Peyer's patch (tissue), 4 donors: ENCODE measurements around the gene ZNF83. TPM values are rescaled to one million over a fixed set of nuclear protein-coding genes. Genes with fewer than 3 reads are reported as not detected.

Experiments used
- DNase-seq, 3 donors: peaks; one replicate each; pipeline ENCODE4 v3.0.0-alpha.2; 2017 to 2019
- H3K27ac ChIP-seq, 4 donors: fragments of 200-600 bp; sonication (generic); one replicate each; pipeline ENCODE4 v1.5.1; 2016 to 2019
- H3K27me3 ChIP-seq, 2 donors: fragments of 200-600 bp; sonication (generic); one replicate each; pipeline ENCODE4 v1.5.1; 2019
- H3K36me3 ChIP-seq, 3 donors: fragments of 200-600 bp; sonication (generic); one replicate each; pipeline ENCODE4 v1.5.1; 2016 to 2019
- H3K4me1 ChIP-seq, 4 donors: fragments of 200-600 bp; sonication (generic); one replicate each; pipeline ENCODE4 v1.5.1; 2016 to 2019
- H3K4me3 ChIP-seq, 4 donors: fragments of 200-600 bp; sonication (generic); 1 replicate in 3 of 4; 2 replicates in 1 of 4; pipeline ENCODE4 v1.5.1; 2016 to 2019; ENCODE audit warnings: mild to moderate bottlenecking in 1 of 4
- H3K9me3 ChIP-seq, 4 donors: fragments of 200-600 bp; sonication (generic); one replicate each; pipeline ENCODE4 v1.5.1; 2016 to 2019; ENCODE audit warnings: mild to moderate bottlenecking in 1 of 4
- POLR2A ChIP-seq, 2 donors: fragments of 450-650 bp; IDR thresholded peaks; one replicate each; pipeline ENCODE4 v1.5.1; 2017; ENCODE audit warnings: antibody characterized with exemption in 2 of 2, mild to moderate bottlenecking in 2 of 2, moderate library complexity in 2 of 2
- total RNA-seq, 4 donors: library from RNA; depleted of rRNA; stranded (reverse); fragments of >200 nt; gene quantifications; one replicate each; pipeline ENCODE4 v1.1.0, GENCODE V29; 2016
- TF ChIP-seq, protein P1 (sequence below), 6 experiments: fragments of 450-650 bp in 4 of 6; fragments of 200-600 bp in 2 of 6; sonication (generic) in 1 of 6; IDR thresholded peaks; one replicate each; pipeline ENCODE4 v1.5.1; 2017 to 2019; ENCODE audit warnings: antibody characterized with exemption in 6 of 6, mild to moderate bottlenecking in 3 of 6, moderate library complexity in 1 of 6

The ZNF83 gene
- total RNA-seq, 4 donors from 2014 or later = 26.6 to 96.6 (median 38.6) TPM

DNA sequence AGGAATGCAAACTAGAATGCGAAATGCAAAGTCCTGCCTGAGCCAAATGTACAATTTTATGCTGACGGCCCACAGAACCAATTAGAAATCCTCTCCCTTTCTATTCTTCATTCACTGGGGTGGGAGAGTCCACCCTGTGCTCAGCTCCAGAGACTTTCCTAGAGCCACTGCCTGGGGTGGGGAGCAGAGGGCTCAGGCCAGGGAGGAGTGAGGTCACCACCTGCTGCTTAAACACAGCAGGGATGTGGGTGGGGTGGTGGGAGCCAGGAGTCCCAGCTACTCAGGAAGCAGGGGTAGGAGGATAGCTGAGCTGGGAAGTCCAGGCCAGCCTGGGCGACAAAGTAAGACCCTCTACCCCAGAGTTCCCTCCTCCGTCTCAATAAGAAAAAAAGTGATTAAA, 26.9 kb upstream of the ZNF83 start:
- no peaks in the 10 kb centered on the region for H3K4me1 ChIP-seq
- no peak for TF ChIP-seq POLR2A (IDR thresholded peaks at IDR 0.05)
- TF ChIP-seq, protein P1, sequence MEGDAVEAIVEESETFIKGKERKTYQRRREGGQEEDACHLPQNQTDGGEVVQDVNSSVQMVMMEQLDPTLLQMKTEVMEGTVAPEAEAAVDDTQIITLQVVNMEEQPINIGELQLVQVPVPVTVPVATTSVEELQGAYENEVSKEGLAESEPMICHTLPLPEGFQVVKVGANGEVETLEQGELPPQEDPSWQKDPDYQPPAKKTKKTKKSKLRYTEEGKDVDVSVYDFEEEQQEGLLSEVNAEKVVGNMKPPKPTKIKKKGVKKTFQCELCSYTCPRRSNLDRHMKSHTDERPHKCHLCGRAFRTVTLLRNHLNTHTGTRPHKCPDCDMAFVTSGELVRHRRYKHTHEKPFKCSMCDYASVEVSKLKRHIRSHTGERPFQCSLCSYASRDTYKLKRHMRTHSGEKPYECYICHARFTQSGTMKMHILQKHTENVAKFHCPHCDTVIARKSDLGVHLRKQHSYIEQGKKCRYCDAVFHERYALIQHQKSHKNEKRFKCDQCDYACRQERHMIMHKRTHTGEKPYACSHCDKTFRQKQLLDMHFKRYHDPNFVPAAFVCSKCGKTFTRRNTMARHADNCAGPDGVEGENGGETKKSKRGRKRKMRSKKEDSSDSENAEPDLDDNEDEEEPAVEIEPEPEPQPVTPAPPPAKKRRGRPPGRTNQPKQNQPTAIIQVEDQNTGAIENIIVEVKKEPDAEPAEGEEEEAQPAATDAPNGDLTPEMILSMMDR (IDR thresholded peaks at IDR 0.05) = no peak
- H3K27ac ChIP-seq = no peak overlapping the region
- H3K27me3 ChIP-seq = no peaks in the 10 kb centered on the region
- H3K4me3 ChIP-seq = no peak overlapping the region
- no peaks in the 10 kb centered on the region for H3K36me3 ChIP-seq
- DNase-seq = no peak
- H3K9me3 ChIP-seq = no peaks in the 10 kb centered on the region

- Histone ChIP-seq H3K4me1 (no peaks in the 10 kb centered on the region), H3K4me3 (no peak overlapping the region), H3K27me3 (no peaks in the 10 kb centered on the region), H3K36me3 (no peaks in the 10 kb centered on the region), H3K9me3 (no peaks in the 10 kb centered on the region), H3K27ac (no peak overlapping the region)
- TF ChIP-seq, protein P1 (IDR thresholded peaks at IDR 0.05) = no peak
- no peak for TF ChIP-seq POLR2A (IDR thresholded peaks at IDR 0.05)
- DNase-seq = no peak
Measured at GRCh38 chr19:52664461-52664860, 26.3 kb upstream of the ZNF83 start.

DNA sequence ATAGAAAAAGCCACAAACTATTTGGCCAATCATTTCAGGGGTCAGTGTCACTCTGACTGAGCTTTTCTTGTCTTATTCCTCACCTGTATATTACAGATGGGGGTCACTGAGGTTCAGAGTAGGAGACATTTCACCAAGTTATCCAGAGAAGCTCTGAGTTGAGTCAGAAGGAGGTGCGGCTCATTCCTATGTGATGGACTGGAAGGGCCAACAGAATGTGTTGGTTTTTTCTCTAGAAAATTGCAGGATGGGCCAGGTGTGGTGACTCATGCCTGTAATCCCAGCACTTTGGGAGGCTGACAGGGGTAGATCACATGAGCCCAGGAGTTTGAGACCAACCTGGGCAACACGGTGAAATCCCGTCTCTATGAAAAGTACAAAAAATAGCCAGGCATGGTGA, 24.5 kb upstream of the ZNF83 start:
- no peaks in the 10 kb centered on the region for H3K4me1 ChIP-seq
- no peak for DNase-seq
- H3K27ac ChIP-seq = no peak overlapping the region
- H3K27me3 ChIP-seq = no peaks in the 10 kb centered on the region
- TF ChIP-seq, protein P1 (IDR thresholded peaks at IDR 0.05) = no peak
- no peak for TF ChIP-seq POLR2A (IDR thresholded peaks at IDR 0.05)
- no peaks in the 10 kb centered on the region for H3K9me3 ChIP-seq
- peaks cover 0 to 5% (median 0%) of the 10 kb centered on the region in 3 donors for H3K36me3 ChIP-seq
- H3K4me3 ChIP-seq = no peak overlapping the region

- Histone ChIP-seq H3K9me3 (no peaks in the 10 kb centered on the region), H3K27ac (no peak overlapping the region), H3K4me3 (no peak overlapping the region), H3K36me3 (peaks cover 0 to 5% (median 0%) of the 10 kb centered on the region in 3 donors), H3K4me1 (no peaks in the 10 kb centered on the region), H3K27me3 (no peaks in the 10 kb centered on the region)
- no peak for DNase-seq
- no peak for TF ChIP-seq POLR2A (IDR thresholded peaks at IDR 0.05)
- TF ChIP-seq, protein P1 (IDR thresholded peaks at IDR 0.05) = no peak
Measured at GRCh38 chr19:52660981-52661380, 22.8 kb upstream of the ZNF83 start.

DNA sequence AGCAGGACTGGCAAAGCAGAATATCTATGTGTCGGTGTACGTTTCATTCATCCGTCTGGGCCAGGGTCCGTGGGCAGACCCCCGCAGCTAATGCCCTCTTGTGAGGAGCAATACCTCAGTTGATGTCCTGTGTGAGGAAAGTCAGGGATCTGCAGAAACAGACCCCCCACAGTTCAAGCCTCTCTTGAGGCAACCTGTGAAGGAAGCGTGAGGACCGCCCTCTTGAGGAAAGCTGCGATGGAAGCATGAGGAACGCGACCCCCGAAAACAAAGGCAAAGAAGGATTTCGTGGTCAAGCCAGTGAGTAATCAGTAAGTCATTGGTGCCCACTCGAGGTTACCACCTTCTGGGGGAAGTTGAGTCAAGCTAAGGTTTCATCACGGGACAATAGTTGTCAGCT, 20.9 kb upstream of the ZNF83 start:
- Histone ChIP-seq H3K27ac (no peak overlapping the region), H3K9me3 (no peaks in the 10 kb centered on the region), H3K4me3 (no peak overlapping the region), H3K36me3 (peaks cover 0 to 21% (median 0%) of the 10 kb centered on the region in 3 donors), H3K27me3 (no peaks in the 10 kb centered on the region), H3K4me1 (no peaks in the 10 kb centered on the region)
- TF ChIP-seq POLR2A (IDR thresholded peaks at IDR 0.05) = no peak
- TF ChIP-seq, protein P1 (IDR thresholded peaks at IDR 0.05) = no peak
- DNase-seq = no peak

DNA sequence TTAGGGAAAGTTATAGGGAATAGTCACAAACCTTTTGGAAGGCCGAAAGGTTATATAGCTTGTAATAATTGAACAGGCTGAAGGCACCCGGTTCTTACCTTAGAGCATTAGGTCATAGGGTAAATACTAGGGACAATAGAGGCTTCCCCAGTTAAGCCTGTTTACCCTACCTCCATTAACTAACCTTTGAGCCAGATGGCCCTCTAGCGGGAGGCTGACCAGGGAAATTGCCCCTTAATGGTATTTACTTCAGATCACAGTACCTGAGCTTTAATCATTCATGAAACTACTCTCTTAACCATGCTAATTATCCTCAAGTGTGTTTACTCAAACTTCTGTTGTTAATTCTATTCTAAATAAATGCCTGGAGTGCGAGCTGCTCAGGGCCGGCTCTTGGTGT, 20.4 kb upstream of the ZNF83 start:
- peaks cover 0 to 25% (median 0%) of the 10 kb centered on the region in 3 donors for H3K36me3 ChIP-seq
- H3K27ac ChIP-seq = no peak overlapping the region
- H3K4me1 ChIP-seq = no peaks in the 10 kb centered on the region
- H3K27me3 ChIP-seq = no peaks in the 10 kb centered on the region
- no peak for TF ChIP-seq POLR2A (IDR thresholded peaks at IDR 0.05)
- TF ChIP-seq, protein P1 (IDR thresholded peaks at IDR 0.05) = no peak
- no peaks in the 10 kb centered on the region for H3K9me3 ChIP-seq
- no peak for DNase-seq
- no peak overlapping the region for H3K4me3 ChIP-seq
